ENCODE measurements around the gene AMFR.

AMFR gene

DNA sequence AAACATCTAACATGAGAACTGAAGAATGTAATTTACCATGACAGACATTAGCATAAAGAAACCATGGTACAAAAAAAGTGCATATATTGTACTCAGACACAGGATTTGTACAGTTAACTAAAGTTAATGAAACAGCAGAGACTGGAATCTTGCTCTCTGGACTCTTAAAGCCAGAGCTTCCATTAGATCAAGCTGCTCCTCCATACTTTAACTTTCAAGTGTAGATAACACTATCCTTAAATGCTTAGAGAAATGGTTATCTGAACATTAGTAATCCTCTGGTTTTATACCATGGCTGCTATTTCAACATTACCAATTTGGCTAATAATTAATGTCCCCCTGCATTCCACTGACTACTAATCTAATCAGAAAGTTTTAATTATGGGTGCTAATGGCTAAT, 22.7 kb upstream of the AMFR start:
- DNase-seq, result no peak
- no peak overlapping the region for H3K4me3 Mint-ChIP-seq
- peaks cover 52% of the 10 kb centered on the region for H3K4me1 Mint-ChIP-seq
- H3K36me3 Mint-ChIP-seq, result peaks cover 48% of the 10 kb centered on the region
- no peaks in the 10 kb centered on the region for H3K27me3 Mint-ChIP-seq
- CTCF ChIA-PET, result no interaction called here
- no peak overlapping the region for H3K27ac Mint-ChIP-seq
- H3K9me3 Mint-ChIP-seq, result no peaks in the 10 kb centered on the region

DNA sequence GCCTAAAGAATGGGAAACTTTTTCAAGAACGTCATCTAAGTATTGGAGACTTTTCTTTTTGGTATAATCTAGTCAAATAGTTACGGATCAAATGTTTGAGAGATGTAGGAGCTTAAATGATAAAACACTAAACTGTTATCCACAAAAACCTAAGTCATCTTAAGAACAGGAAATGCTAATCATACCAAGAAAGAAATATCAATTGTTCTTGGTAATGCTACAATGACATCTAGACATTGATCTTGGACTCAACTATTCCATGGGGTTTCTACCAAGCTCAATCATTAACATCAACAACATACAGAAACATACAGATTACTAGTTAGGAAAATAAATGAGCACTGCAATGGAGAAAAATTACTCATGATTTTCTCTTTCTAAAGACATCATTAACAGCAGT, 21.9 kb upstream of the AMFR start:
- no peaks in the 10 kb centered on the region for H3K27me3 Mint-ChIP-seq
- H3K4me3 Mint-ChIP-seq, result no peak overlapping the region
- no peak overlapping the region for H3K27ac Mint-ChIP-seq
- no peaks in the 10 kb centered on the region for H3K9me3 Mint-ChIP-seq
- H3K4me1 Mint-ChIP-seq, result peaks cover 45% of the 10 kb centered on the region
- no peak for DNase-seq
- H3K36me3 Mint-ChIP-seq, result peaks cover 54% of the 10 kb centered on the region
- CTCF ChIA-PET, result interaction anchor here (0.8 to 1.3 kb wide), 2 partner anchors 10 to 46 kb away, joined by 3 read pairs; no protein-coding TSS in a partner anchor

DNA sequence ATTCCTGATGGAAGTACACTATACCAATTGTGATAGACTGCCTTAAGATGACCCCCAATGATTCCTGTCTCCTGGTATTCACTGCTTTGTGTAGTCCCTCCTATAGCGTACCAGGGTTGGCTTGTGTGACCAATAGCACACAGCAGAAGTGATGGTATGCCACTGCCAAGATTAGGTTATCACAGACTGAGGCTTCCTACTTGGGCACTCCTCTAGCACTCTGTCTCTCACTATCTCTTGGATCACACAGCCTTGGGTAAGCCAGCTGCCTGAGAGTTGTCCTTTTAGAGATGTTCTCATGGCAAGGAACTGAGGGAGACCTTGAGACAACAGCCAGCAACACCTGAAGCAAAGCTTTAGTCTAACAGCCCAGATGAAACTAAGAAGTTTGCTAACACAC, 12.7 kb upstream of the AMFR start:
- Mint-ChIP-seq H3K4me3 (no peak overlapping the region), H3K27me3 (no peaks in the 10 kb centered on the region), H3K27ac (no peak overlapping the region), H3K36me3 (peaks cover 56% of the 10 kb centered on the region), H3K4me1 (no peaks in the 10 kb centered on the region), H3K9me3 (no peaks in the 10 kb centered on the region)
- CTCF ChIA-PET, result interaction anchor here (0.8 kb wide), 1 partner anchor 291 kb away, joined by 4 read pairs; no protein-coding TSS in a partner anchor
- DNase-seq, result no peak

- CTCF ChIA-PET, result no interaction called here
- H3K4me1 Mint-ChIP-seq, result no peaks in the 10 kb centered on the region
- no peak overlapping the region for H3K4me3 Mint-ChIP-seq
- H3K27me3 Mint-ChIP-seq, result no peaks in the 10 kb centered on the region
- H3K9me3 Mint-ChIP-seq, result no peaks in the 10 kb centered on the region
- no peak overlapping the region for H3K27ac Mint-ChIP-seq
- DNase-seq, result no peak
- H3K36me3 Mint-ChIP-seq, result peaks cover 53% of the 10 kb centered on the region
Observed at GRCh38 chr16:56436258-56436657, 10.9 kb upstream of the AMFR start.

- DNase-seq, result no peak
- Mint-ChIP-seq H3K4me3 (no peak overlapping the region), H3K27me3 (no peaks in the 10 kb centered on the region), H3K27ac (no peak overlapping the region), H3K4me1 (peaks cover 21% of the 10 kb centered on the region), H3K36me3 (peaks cover 33% of the 10 kb centered on the region), H3K9me3 (no peaks in the 10 kb centered on the region)
- CTCF ChIA-PET, result no interaction called here
Observed at GRCh38 chr16:56428091-56428490, 2.7 kb upstream of the AMFR start.

DNA sequence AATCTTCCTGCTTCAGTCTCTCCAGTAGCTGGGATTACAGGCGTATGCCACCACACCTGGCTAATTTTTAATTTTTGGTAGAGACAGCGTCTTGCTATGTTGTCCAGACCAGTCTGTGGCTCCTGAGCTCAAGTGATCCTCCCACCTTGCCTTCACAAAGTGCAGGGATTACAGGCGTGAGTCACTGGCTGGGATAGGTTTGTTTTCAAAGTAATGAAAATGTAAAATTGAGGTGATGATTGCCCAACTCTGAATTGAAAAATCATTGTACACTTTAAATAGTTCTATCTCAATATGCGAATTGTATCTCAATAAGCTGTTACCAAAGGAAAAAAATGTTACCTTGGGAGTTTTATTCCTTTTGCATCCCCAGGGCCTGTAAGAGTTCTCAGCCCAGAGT, 1.2 kb upstream of the AMFR start:
- DNase-seq, result no peak
- no peak overlapping the region for H3K27ac Mint-ChIP-seq
- CTCF ChIA-PET, result no interaction called here
- H3K4me3 Mint-ChIP-seq, result peak overlapping the region; percentile 62
- peaks cover 33% of the 10 kb centered on the region for H3K4me1 Mint-ChIP-seq
- H3K9me3 Mint-ChIP-seq, result no peaks in the 10 kb centered on the region
- no peaks in the 10 kb centered on the region for H3K27me3 Mint-ChIP-seq
- peaks cover 23% of the 10 kb centered on the region for H3K36me3 Mint-ChIP-seq

DNA sequence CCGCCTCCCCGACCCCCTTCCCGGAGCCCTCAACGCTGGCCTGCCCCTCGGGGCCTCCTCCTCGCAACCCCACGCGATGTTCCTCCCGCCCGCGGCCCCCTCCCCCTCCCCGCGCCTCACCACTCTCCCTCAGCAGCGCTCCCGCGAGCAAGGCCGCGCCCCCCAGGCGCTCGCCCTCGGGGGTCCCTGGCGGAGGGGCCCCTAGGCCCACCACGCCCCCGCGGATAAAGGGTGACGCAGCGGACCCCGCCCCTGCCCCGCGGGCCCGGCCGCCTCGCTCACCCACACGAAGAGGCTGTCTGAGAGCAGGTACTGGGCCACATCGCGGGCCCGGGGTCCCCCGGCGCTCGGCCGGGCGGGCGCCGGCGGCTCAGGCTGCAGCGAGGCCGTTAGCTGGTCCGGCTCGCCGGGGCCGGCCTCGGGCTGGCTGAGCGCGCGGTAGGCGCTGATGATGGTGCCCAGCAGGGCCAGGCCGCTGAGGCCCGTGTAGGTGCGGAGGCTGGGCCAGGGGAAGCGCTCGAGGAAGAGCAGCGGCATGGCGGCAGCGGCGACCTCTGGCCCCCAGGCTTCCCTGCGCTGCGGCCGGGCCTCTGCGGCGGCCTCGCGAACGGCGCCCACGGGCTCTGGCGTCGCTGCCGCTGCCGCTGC, 430 bp downstream of the AMFR start:
- CTCF ChIA-PET, result no interaction called here
- peaks cover 43% of the 10 kb centered on the region for H3K4me1 Mint-ChIP-seq

DNA sequence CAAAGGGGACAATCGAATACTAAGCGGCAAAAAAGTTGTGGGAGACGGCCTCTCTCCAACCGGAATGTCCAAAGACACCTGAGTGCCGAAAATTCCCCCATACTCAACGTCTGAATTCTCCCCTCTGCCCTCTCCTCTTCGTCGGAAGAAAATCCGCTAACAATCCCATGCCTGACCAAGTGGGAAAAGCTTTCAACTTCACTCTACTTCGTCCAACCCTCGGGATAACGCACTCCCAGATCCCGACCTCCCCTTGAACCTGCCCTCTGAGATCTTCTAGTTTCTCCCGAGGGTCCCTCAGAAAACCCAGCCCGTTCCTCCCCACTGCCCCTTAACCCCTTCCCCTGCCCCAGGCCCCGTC, 961 bp downstream of the AMFR start:
- DNase-seq, result no peak
- peak overlapping the region; percentile 98 for H3K4me3 Mint-ChIP-seq
- H3K27me3 Mint-ChIP-seq, result no peaks in the 10 kb centered on the region
- peaks cover 43% of the 10 kb centered on the region for H3K4me1 Mint-ChIP-seq
- CTCF ChIA-PET, result no interaction called here
- H3K36me3 Mint-ChIP-seq, result peaks cover 7% of the 10 kb centered on the region
- H3K27ac Mint-ChIP-seq, result peak overlapping the region; percentile 81
- no peaks in the 10 kb centered on the region for H3K9me3 Mint-ChIP-seq

More for the DNA sequence above, 430 bp downstream of the AMFR start:
- peak; percentile 64 for DNase-seq
- Mint-ChIP-seq H3K4me3 (peak overlapping the region; percentile 98), H3K9me3 (no peaks in the 10 kb centered on the region), H3K36me3 (peaks cover 9% of the 10 kb centered on the region), H3K27ac (peak overlapping the region; percentile 81), H3K27me3 (no peaks in the 10 kb centered on the region)

DNA sequence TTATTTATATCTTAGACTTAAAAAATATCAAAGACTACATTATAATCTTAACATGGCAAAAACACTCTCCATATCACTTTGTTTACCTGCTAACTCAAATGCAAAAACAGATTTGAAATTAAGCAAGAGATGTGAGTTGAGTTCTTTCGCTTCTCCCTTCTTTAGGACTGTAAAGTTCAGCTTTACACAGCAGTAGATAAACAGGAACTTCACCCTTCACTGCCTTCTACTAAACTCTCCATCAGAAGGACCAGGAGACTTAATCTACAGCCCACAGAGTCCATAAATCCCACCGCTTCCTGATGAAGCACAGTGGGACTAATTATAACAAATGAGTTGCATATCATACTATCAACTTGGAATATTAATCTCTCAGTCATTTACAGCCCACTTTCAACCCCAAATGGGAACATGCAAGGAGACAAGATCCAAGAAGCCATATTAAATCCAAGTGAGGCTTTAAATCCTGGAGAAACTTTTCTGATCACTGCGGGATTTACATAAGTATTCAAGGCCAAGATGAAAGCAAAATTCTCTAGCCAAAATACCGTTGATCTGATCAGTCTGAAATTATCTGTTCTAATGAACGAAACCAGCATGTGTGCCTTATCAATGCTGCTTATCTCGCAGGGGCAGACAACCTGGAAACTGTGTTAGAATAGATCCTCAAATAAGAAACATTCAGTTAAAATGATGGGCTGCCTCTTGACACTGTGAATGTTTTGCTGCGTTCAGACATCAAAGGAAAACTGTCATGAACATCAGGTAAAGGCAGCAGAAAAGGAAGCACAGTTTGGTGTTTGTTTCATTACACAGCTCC, 1.6 kb downstream of the AMFR start:
- H3K4me1 Mint-ChIP-seq, result peaks cover 43% of the 10 kb centered on the region
- H3K27me3 Mint-ChIP-seq, result no peaks in the 10 kb centered on the region
- H3K9me3 Mint-ChIP-seq, result no peaks in the 10 kb centered on the region
- H3K4me3 Mint-ChIP-seq, result peak overlapping the region; percentile 98
- DNase-seq, result no peak
- H3K36me3 Mint-ChIP-seq, result peaks cover 5% of the 10 kb centered on the region
- CTCF ChIA-PET, result no interaction called here
- peak overlapping the region; percentile 81 for H3K27ac Mint-ChIP-seq

DNA sequence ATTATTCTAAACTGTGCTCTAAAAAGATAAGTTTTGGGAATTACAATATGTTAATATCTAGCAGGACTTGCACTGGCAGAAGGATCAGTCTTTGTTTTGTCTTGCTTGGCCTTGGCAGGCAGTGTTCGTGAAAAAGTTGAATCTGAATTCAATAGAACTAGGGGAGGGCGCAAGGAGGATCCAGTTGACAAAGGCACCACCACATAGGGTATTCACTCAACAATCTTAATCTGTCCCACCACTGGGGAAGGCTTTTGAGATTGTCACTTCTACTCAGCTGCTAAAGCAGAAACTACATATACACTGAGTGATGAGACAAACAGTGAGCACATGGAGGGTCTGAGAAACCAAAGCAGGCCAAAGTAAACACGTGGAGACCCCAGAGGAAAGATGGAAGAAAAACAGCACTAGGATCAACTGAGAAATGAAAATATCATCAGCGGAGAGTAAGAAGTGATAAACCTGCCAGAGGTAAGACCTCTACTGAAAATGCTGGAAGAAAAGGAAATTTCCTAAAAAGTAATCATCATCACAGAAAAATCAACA, 2.4 kb downstream of the AMFR start:
- H3K27me3 Mint-ChIP-seq, result no peaks in the 10 kb centered on the region
- CTCF ChIA-PET, result no interaction called here
- no peaks in the 10 kb centered on the region for H3K36me3 Mint-ChIP-seq
- H3K4me1 Mint-ChIP-seq, result peaks cover 43% of the 10 kb centered on the region
- no peak overlapping the region for H3K27ac Mint-ChIP-seq
- H3K4me3 Mint-ChIP-seq, result peak overlapping the region; percentile 10
- H3K9me3 Mint-ChIP-seq, result no peaks in the 10 kb centered on the region
- DNase-seq, result no peak

DNA sequence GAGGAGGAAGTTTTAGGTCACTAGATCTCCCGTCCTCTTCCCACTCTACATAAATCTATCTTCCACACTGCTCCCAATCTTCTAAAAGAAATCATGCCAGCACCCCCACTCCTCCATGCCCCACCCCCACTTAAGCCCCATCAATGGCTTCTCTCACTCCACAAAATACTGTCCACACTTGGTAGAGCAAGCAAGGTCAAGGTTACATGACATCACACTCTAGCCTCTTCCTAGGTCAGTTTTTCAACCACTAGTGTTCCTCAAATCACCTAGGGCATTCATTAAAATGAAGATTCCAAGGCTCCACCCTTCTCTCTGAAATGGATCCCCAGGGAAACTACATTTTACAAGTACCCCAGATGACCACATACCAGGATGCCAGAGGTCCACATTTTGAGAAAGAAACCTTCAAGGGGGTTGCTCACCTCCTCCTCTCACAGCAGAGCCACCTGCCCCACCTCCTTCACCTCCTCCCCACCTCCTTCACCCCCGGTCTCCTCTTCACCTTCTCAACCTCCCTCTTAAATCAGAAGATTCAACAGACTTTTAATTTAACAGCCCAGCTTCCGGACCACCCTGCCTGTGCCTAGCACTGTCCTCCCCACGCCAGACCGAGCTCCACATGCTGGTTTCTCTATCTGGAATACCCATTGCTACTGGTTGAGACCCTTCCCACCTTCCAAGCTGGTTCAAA, 3.2 kb downstream of the AMFR start:
- no peaks in the 10 kb centered on the region for H3K36me3 Mint-ChIP-seq
- no peaks in the 10 kb centered on the region for H3K27me3 Mint-ChIP-seq
- CTCF ChIA-PET, result no interaction called here
- H3K4me1 Mint-ChIP-seq, result peaks cover 43% of the 10 kb centered on the region
- no peak overlapping the region for H3K27ac Mint-ChIP-seq
- H3K9me3 Mint-ChIP-seq, result no peaks in the 10 kb centered on the region
- H3K4me3 Mint-ChIP-seq, result no peak overlapping the region
- no peak for DNase-seq

DNA sequence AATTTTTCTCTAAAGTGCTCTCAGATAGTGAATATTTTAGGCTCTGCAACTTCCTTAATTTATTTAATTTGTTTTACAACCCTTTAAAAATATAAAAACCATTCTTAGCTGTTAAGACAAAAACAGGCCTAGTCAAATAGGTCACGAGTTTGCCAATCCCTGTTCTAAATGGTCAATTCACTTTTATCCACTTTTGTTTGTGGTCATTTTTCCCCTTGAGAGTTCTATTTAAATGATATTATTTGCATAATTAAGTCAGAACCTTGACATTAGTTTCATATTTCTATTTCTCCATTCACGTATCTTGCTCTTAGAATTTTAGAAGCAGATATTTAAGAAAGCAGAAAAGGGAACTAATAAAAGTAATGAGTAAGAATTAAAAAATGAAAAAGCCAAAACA, 4.0 kb downstream of the AMFR start:
- CTCF ChIA-PET, result no interaction called here
- Mint-ChIP-seq H3K4me3 (no peak overlapping the region), H3K36me3 (no peaks in the 10 kb centered on the region), H3K9me3 (no peaks in the 10 kb centered on the region), H3K4me1 (peaks cover 41% of the 10 kb centered on the region), H3K27me3 (no peaks in the 10 kb centered on the region), H3K27ac (no peak overlapping the region)
- DNase-seq, result no peak

DNA sequence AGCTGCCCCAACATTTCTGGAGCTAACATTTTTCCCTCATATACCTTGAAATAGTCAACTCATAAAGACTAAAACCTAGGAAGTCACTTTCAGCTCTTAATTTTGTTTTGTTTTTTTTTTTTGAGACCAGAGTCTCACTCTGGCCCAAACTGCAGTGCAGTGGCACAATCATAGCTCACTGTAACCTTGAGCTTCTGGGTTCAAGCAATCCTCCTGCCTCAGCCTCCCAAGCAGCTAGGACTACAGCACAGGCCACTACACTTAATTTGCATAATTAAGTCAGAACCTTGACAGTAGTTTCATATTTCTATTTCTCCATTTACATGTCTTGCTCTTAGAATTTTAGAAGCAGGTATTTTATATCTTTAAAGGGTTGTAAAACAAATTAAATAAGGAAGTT, 4.7 kb downstream of the AMFR start:
- Mint-ChIP-seq H3K4me1 (peaks cover 40% of the 10 kb centered on the region), H3K9me3 (no peaks in the 10 kb centered on the region), H3K27me3 (no peaks in the 10 kb centered on the region), H3K27ac (no peak overlapping the region), H3K4me3 (no peak overlapping the region), H3K36me3 (peaks cover 3% of the 10 kb centered on the region)
- DNase-seq, result no peak
- CTCF ChIA-PET, result no interaction called here

DNA sequence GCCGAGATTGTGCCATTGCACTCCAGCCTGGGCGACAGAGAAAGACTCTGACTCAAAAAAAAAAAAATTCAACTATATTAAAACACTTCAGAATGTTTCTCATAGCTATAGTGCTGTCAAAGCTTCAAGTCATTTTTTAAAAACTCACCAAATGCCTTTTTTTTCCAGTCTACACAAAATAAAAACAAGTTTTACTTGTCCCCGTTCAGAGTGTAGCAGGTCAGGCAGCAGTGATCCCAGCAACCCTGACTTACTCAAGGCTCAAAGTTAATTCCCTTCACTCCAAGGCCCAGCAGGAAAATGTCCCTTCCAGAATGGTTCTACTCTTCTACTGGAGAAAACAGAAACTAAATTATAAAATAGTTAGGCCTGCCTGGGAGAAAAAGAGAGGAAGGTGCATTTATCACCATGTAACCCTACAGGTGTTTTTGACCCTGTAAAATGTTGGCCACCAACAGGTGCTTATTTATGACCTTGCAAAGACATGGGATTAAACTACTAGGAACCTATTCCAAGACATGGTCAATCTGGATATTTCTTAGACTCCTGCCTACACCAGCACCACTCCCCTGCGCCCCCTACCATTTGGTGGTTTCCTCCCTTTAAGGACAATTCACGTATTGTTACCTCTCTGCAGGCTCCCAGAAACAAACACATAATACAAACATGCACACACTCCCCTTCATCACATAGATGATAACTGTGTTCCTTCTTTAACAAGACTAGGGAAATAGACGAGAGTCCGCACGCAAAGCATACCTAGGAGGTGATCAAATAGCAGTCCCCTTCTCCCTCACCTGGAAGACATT, 5.4 kb downstream of the AMFR start:
- no peak for DNase-seq
- no peak overlapping the region for H3K4me3 Mint-ChIP-seq
- H3K27ac Mint-ChIP-seq, result no peak overlapping the region
- no peaks in the 10 kb centered on the region for H3K9me3 Mint-ChIP-seq
- no peaks in the 10 kb centered on the region for H3K27me3 Mint-ChIP-seq
- CTCF ChIA-PET, result no interaction called here
- peaks cover 40% of the 10 kb centered on the region for H3K4me1 Mint-ChIP-seq
- H3K36me3 Mint-ChIP-seq, result peaks cover 3% of the 10 kb centered on the region
